Endothelial cell of umbilical vein (primary cell): Measurements from ENCODE around the gene RPRML. TPM values are rescaled to one million over a fixed set of nuclear protein-coding genes. Genes with fewer than 3 reads are reported as not detected.

ENCODE experiments used
- BruUV-seq: library from RNA; stranded (reverse); fragments of 400-500 nt; replicated peaks from 2 replicates; lab custom pipeline; 2021; lab: Mats Ljungman, UMichigan
- CTCF ChIA-PET: fragments of 300-600, 350-600 bp; sonication (Branson Sonifier 250); formaldehyde crosslinking; loops from one replicate; lab custom pipeline; 2021; ENCODE audit warnings: antibody characterized with exemption, inconsistent platforms; lab: Charles Lee
- POLR2A ChIA-PET: fragments of 300-600, 350-600 bp; sonication (Branson Sonifier 250); formaldehyde crosslinking; loops from one replicate; lab custom pipeline; 2021; ENCODE audit warnings: antibody characterized with exemption, inconsistent platforms; lab: Charles Lee
- DNase-seq: peaks from one replicate; pipeline ENCODE4 v3.0.0-alpha.2; 2011; ENCODE audit warnings: low read depth, low spot score
- FAIRE-seq: peaks from 2 replicates; lab custom pipeline; 2011; peaks lifted over from hg19 to GRCh38; lab: Jason Lieb, UNC
- H2AFZ ChIP-seq: 2 replicates; pipeline ENCODE4 v1.6.0; 2012; ENCODE audit warnings: low read depth, low read length, control low read depth, inconsistent platforms
- H3K27ac ChIP-seq: 2 replicates; pipeline ENCODE4 v1.5.1; 2011; ENCODE audit warnings: low read depth, mild to moderate bottlenecking, control low read depth, low read length, moderate library complexity; ENCODE audit not compliant: insufficient read depth
- H3K27me3 ChIP-seq, 2 experiments: 2 replicates each; pipeline versions ENCODE4 v1.6.0 to v1.6.1; 2011; ENCODE audit warnings: low read length in 2 of 2, mixed read lengths in 1 of 2; ENCODE audit not compliant: control insufficient read depth in 2 of 2, insufficient read depth in 2 of 2
- H3K36me3 ChIP-seq, 2 experiments: 2 replicates in 1 of 2; 3 replicates in 1 of 2; pipeline ENCODE4 v1.5.1; 2011; ENCODE audit warnings: low read length in 2 of 2, mild to moderate bottlenecking in 1 of 2, moderate library complexity in 1 of 2; ENCODE audit not compliant: control insufficient read depth in 2 of 2, insufficient read depth in 2 of 2; ENCODE audit errors: extremely low read depth in 1 of 2
- H3K4me1 ChIP-seq: 3 replicates; pipeline ENCODE4 v1.5.1; 2011; ENCODE audit warnings: mild to moderate bottlenecking, low read length; ENCODE audit not compliant: control insufficient read depth, insufficient read depth; ENCODE audit errors: extremely low read depth
- H3K4me2 ChIP-seq: 2 replicates; pipeline ENCODE4 v1.6.1; 2011; ENCODE audit warnings: low read length, control low read depth, mixed read lengths; ENCODE audit not compliant: insufficient read depth
- H3K4me3 ChIP-seq, 3 experiments: fragments of 200-600 bp in 1 of 3; sonication (generic), shearing (Covaris generic) in 1 of 3; replicated peaks in 1 of 3; 2 replicates each; pipeline ENCODE4 v1.5.1; 2011 to 2016; ENCODE audit warnings: control low read depth in 3 of 3, low read length in 3 of 3, mild to moderate bottlenecking in 2 of 3, inconsistent platforms in 1 of 3, low read depth in 1 of 3, moderate library complexity in 1 of 3; ENCODE audit not compliant: insufficient read depth in 1 of 3
- H3K79me2 ChIP-seq: 2 replicates; pipeline ENCODE4 v1.6.0; 2012; ENCODE audit warnings: low read length, inconsistent platforms; ENCODE audit not compliant: control insufficient read depth, insufficient read depth
- H3K9ac ChIP-seq: replicated peaks from 2 replicates; pipeline ENCODE3; 2011; ENCODE audit warnings: low read length, control low read depth; ENCODE audit not compliant: insufficient read depth; ENCODE audit errors: extremely low read depth
- H3K9me1 ChIP-seq: replicated peaks from 3 replicates; pipeline ENCODE4 v1.6.0; 2011; ENCODE audit warnings: mild to moderate bottlenecking, low read length; ENCODE audit not compliant: control insufficient read depth, insufficient read depth; ENCODE audit errors: extremely low read depth
- H3K9me3 ChIP-seq: replicated peaks from 2 replicates; pipeline ENCODE4 v1.5.1; 2012; ENCODE audit warnings: low read length, inconsistent platforms; ENCODE audit not compliant: control insufficient read depth, insufficient read depth
- H4K20me1 ChIP-seq: replicated peaks from 2 replicates; pipeline ENCODE3; 2011; ENCODE audit warnings: mild to moderate bottlenecking, low read length; ENCODE audit not compliant: control insufficient read depth, insufficient read depth; ENCODE audit errors: extremely low read depth
- EZH2 ChIP-seq: IDR thresholded peaks from 2 replicates; pipeline ENCODE4 v1.6.1; 2012; ENCODE audit warnings: borderline replicate concordance, low read depth, mild to moderate bottlenecking, moderate library complexity, low read length, inconsistent platforms; ENCODE audit not compliant: severe bottlenecking
- FOS ChIP-seq: IDR thresholded peaks from 2 replicates; pipeline ENCODE4 v1.6.1; 2011; ENCODE audit warnings: mild to moderate bottlenecking, low read length, moderate library complexity, borderline replicate concordance; ENCODE audit not compliant: insufficient read depth
- GATA2 ChIP-seq: IDR thresholded peaks from 2 replicates; pipeline ENCODE4 v1.7.0; 2011; ENCODE audit warnings: low read depth, mild to moderate bottlenecking, moderate library complexity, mixed read lengths, low read length; ENCODE audit not compliant: insufficient read length, insufficient read depth
- JUN ChIP-seq: IDR thresholded peaks from 2 replicates; pipeline ENCODE4 v1.6.1; 2011; ENCODE audit warnings: borderline replicate concordance, low read depth; ENCODE audit not compliant: insufficient read length, insufficient read depth
- MYC ChIP-seq: IDR thresholded peaks from one replicate; pipeline ENCODE4 v1.6.1; 2011; ENCODE audit warnings: mild to moderate bottlenecking, low read depth, low read length
- POLR2A ChIP-seq: IDR thresholded peaks from 2 replicates; pipeline ENCODE4 v1.6.1; 2012; ENCODE audit warnings: low read depth, mild to moderate bottlenecking, control low read depth, low read length
- POLR2AphosphoS5 ChIP-seq: IDR thresholded peaks from 2 replicates; pipeline ENCODE4 v1.6.1; 2012; ENCODE audit warnings: low read depth, mild to moderate bottlenecking, control low read depth, low read length, moderate library complexity; ENCODE audit not compliant: insufficient read depth
- dilution Hi-C: fragments of 300-500 bp; cut with MboI; formaldehyde crosslinking; loops from one replicate; pipeline ENCODE4 v1.15.0; 2019; ENCODE audit warnings: low sequenced_read_pairs; ENCODE audit not compliant: extremely low pct_ligation_motif_present
- intact Hi-C: fragments of 100-400 bp; cut with micrococcal nuclease; formaldehyde crosslinking; loops from one replicate; pipeline ENCODE4 v1.10.0; 2022
- polyA plus RNA-seq, 4 experiments: library from polyadenylated mRNA; depleted of rRNA in 3 of 4; stranded (reverse) in 3 of 4; unstranded in 1 of 4; fragments of >200 nt; gene quantifications; 2 replicates each; pipeline versions ENCODE4 v1.2.1 to v1.2.3, GENCODE V29; 2011 to 2012; ENCODE audit warnings: missing spikeins in 1 of 4
- total RNA-seq: library from RNA; stranded (reverse); gene quantifications from 2 replicates; pipeline ENCODE4 v1.2.3, GENCODE V29; 2021
- TF ChIP-seq, protein P1 (sequence below): IDR thresholded peaks from 2 replicates; pipeline ENCODE4 v1.6.1; 2011; ENCODE audit not compliant: insufficient read depth, insufficient read length
- TF ChIP-seq, protein P2 (sequence below), 2 donors: IDR thresholded peaks; 1 replicate in 1 of 2; 2 replicates in 1 of 2; pipeline ENCODE4 v1.5.1; 2011; ENCODE audit warnings: low read length in 2 of 2, mild to moderate bottlenecking in 2 of 2, moderate library complexity in 2 of 2, control low read depth in 1 of 2, inconsistent platforms in 1 of 2, low read depth in 1 of 2; ENCODE audit not compliant: insufficient read depth in 1 of 2; ENCODE audit errors: extremely low read depth in 1 of 2

RPRML gene
- total and polyA plus RNA-seq, 2 donors (not counting 3 experiments of a cell fraction or from before 2014, with no cell fraction given) = 0.08 TPM; not detected in 1

DNA sequence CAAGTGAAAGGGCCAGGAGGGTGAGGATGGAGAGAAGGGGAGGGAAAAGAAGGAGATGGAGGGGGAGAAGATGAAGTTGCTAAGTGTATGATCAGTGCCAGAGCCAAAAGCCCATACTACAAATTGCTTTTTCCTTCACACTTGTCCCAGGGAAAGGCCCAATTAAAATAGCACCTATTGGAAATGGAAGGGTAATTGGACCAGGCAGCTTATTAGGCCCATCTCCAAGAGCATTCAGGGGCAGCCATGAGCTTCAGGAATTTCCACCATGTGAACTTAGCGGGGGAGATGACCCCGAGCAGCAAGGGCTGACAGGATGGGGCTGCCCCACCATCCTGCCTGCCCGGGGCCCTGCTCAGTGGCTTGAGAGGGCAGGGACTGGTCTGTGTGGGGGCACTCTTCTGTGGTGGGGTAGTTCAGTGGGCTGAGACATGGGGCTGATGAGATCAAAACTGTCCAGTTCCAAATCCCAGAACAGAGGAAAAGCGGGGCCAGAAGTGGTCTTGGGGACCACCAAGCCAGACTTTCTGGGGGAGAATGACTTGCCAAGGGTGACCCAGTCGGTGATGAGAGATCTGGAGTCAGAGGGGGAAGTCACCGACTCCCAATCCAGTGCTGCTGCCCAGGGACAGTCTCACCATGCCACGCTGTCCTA is 28.6 kb downstream of the RPRML start:
- Histone ChIP-seq H3K4me3 (no peak overlapping the region), H3K36me3 (no peaks in the 10 kb centered on the region), H3K4me1 (no peaks in the 10 kb centered on the region), H3K27me3 (peaks cover under 1 to 5% of the 10 kb centered on the region in 2 experiments), H3K27ac (no peak overlapping the region), H3K9me1 (no peaks in the 10 kb centered on the region), H3K9ac (no peak overlapping the region), H3K9me3 (no peaks in the 10 kb centered on the region), H4K20me1 (no peaks in the 10 kb centered on the region), H3K79me2 (no peaks in the 10 kb centered on the region), H3K4me2 (no peak overlapping the region), H2AFZ (no peak overlapping the region)
- FAIRE-seq = no peak
- CTCF ChIA-PET = interaction anchor here (1.1 to 2.0 kb wide), 2 partner anchors 8 to 9 kb away, joined by 3 to 13 read pairs; no protein-coding TSS in a partner anchor
- POLR2A ChIA-PET = no interaction called here
- intact Hi-C loops = loop anchor here (2.0 kb wide), 1 partner anchor 50 kb away; no protein-coding TSS in a partner anchor
- dilution Hi-C loops = no loop called here
- BruUV-seq = no TSS peak
- no peak for TF ChIP-seq FOS
- TF ChIP-seq MYC = no peak
- TF ChIP-seq, protein P1, sequence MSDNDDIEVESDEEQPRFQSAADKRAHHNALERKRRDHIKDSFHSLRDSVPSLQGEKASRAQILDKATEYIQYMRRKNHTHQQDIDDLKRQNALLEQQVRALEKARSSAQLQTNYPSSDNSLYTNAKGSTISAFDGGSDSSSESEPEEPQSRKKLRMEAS = no peak
- no peak for TF ChIP-seq POLR2AphosphoS5
- no peak for TF ChIP-seq EZH2
- TF ChIP-seq, protein P2, sequence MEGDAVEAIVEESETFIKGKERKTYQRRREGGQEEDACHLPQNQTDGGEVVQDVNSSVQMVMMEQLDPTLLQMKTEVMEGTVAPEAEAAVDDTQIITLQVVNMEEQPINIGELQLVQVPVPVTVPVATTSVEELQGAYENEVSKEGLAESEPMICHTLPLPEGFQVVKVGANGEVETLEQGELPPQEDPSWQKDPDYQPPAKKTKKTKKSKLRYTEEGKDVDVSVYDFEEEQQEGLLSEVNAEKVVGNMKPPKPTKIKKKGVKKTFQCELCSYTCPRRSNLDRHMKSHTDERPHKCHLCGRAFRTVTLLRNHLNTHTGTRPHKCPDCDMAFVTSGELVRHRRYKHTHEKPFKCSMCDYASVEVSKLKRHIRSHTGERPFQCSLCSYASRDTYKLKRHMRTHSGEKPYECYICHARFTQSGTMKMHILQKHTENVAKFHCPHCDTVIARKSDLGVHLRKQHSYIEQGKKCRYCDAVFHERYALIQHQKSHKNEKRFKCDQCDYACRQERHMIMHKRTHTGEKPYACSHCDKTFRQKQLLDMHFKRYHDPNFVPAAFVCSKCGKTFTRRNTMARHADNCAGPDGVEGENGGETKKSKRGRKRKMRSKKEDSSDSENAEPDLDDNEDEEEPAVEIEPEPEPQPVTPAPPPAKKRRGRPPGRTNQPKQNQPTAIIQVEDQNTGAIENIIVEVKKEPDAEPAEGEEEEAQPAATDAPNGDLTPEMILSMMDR (IDR thresholded peaks at IDR 0.05; ENCODE audit: extremely low read depth in 1 of 2, insufficient read depth in 1 of 2, low read depth in 1 of 2, low read length in 2 of 2) = no peak
- TF ChIP-seq JUN = no peak
- no peak for TF ChIP-seq POLR2A
- TF ChIP-seq GATA2 = no peak
- DNase-seq = no peak
